Activated CD4-positive, alpha-beta memory T cell treated with anti-CD3 and anti-CD28 coated beads for 36 hours (primary cell): ENCODE measurements around the gene PSORS1C1. TPM values are rescaled to one million over a fixed set of nuclear protein-coding genes. Genes with fewer than 3 reads are reported as not detected.
"Not testable (repeated sequence)": the region's sequence is repeated elsewhere in the genome, so short reads cannot be mapped to it uniquely, and the experiment has no call there.

Experiments used
- CTCF ChIA-PET: fragments of 350-600 bp; sonication (Branson Sonifier 250); formaldehyde crosslinking; loops from one replicate; lab custom pipeline; 2021; ENCODE audit warnings: antibody characterized with exemption, inconsistent platforms; lab: Charles Lee
- POLR2A ChIA-PET: fragments of 350-600 bp; sonication (Branson Sonifier 250); formaldehyde crosslinking; loops from one replicate; lab custom pipeline; 2021; ENCODE audit warnings: antibody characterized with exemption; lab: Charles Lee
- DNase-seq: peaks from one replicate; pipeline ENCODE4 v3.0.0-alpha.2; 2020
- H3K27ac Mint-ChIP-seq: one replicate; pipeline ENCODE4 v1.8.0; 2021; ENCODE audit warnings: mixed read lengths
- H3K27me3 Mint-ChIP-seq: one replicate; pipeline ENCODE4 v1.8.0; 2021; ENCODE audit warnings: mixed read lengths
- H3K36me3 Mint-ChIP-seq: one replicate; pipeline ENCODE4 v1.8.0; 2021; ENCODE audit warnings: mixed read lengths
- H3K4me1 Mint-ChIP-seq: one replicate; pipeline ENCODE4 v1.8.0; 2021; ENCODE audit warnings: low read depth, mixed read lengths
- H3K4me3 Mint-ChIP-seq: one replicate; pipeline ENCODE4 v1.8.0; 2021; ENCODE audit warnings: mild to moderate bottlenecking, mixed read lengths
- H3K9me3 Mint-ChIP-seq: one replicate; pipeline ENCODE4 v1.8.0; 2021; ENCODE audit warnings: mixed read lengths
- intact Hi-C: fragments of 100-400 bp; cut with micrococcal nuclease; formaldehyde crosslinking; loops from one replicate; pipeline ENCODE4 v1.15.1; 2023
- total RNA-seq, 2 experiments: library from RNA; stranded (reverse); gene quantifications; one replicate each; pipeline ENCODE4 v1.2.3, GENCODE V29; 2021

Gene PSORS1C1
- total RNA-seq, 2 experiments from 2014 or later = not detected

DNA sequence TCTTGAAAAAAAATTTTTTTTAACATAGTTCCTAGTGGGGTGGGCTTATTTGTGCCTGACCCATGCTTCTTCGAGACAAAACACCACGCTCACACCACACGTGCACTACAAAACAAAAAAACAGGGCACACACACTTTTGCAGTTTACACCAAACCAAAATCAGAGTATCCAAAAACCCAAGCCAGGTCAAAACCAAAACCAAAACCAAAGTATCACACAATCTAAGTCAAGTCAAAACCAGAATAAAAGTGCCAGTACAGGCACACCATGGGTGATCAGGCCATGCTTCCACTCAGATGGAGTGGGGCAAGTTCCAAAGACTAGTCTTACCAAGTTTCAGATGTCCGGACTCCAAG, 71.1 kb downstream of the PSORS1C1 start:
- H3K9me3 Mint-ChIP-seq, H3K36me3 Mint-ChIP-seq, H3K27ac Mint-ChIP-seq, DNase-seq, H3K4me1 Mint-ChIP-seq, H3K4me3 Mint-ChIP-seq, intact Hi-C loops, H3K27me3 Mint-ChIP-seq, CTCF ChIA-PET, POLR2A ChIA-PET: not testable (repeated sequence)

DNA sequence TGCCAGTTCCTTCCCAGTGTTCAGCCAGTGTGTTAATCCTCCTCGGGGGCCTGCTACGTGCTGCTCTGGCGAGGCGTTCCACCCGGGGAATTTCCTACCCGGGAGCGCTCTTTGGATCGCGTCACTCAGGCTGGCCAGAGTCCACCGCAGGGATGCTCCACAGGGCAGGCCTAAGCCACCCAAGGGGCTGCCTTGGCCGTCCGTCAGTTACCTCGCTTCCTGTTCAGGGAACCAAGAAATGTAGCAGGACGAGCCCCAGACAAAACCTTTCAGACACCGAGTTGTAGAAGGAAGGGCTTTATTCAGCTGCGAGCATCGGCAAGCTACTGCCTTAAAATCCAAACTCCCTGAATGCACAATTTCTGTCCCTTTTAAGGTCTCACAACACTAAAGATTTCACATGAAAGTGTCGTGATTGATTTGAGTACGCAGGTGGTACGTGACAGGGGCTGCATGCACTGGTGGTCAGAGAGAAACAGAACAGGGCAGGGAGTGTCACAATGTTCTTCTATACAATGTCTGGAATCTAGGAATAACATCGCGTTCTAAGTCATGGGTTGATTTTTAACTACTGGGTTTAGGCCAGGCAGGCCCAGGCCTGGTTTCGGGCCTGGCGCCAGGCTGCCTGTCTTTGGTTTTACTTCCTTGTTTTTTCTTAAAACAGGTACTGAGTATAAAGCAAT, 71.6 kb downstream of the PSORS1C1 start:
- intact Hi-C loops = no loop called here
- CTCF ChIA-PET = no interaction called here
- Mint-ChIP-seq H3K27ac (no peak overlapping the region), H3K4me1 (peaks cover 4% of the 10 kb centered on the region), H3K27me3 (no peaks in the 10 kb centered on the region), H3K36me3 (no peaks in the 10 kb centered on the region), H3K9me3 (no peaks in the 10 kb centered on the region), H3K4me3 (no peak overlapping the region)
- POLR2A ChIA-PET = no interaction called here
- no peak for DNase-seq

DNA sequence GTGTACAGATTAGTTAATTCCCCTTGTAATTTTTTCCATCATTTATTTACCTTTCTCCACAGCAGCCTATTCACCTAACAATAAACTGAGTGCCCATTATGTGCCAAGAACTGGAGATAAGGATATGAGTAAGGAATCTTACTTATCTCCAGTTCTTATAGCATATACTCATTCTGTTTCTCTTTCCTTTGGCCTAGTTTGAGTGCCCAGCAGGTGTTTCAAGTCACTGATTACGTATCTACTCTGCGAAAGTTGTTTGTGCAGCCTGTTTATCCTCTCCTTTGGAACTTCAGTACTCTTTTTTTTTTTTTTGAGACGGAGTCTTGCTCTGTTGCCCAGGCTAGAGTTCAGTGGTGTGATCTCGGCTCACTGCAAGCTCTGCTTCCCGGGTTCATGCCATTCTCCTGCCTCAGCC, 73.2 kb downstream of the PSORS1C1 start:
- Mint-ChIP-seq H3K36me3 (no peaks in the 10 kb centered on the region), H3K9me3 (no peaks in the 10 kb centered on the region), H3K4me3 (no peak overlapping the region), H3K27ac (no peak overlapping the region), H3K27me3 (no peaks in the 10 kb centered on the region), H3K4me1 (peaks cover 4% of the 10 kb centered on the region)
- POLR2A ChIA-PET = no interaction called here
- DNase-seq = no peak
- CTCF ChIA-PET = interaction anchor here (0.6 kb wide), 1 partner anchor 1717 kb away, joined by 3 read pairs; no protein-coding TSS in a partner anchor
- intact Hi-C loops = no loop called here

DNA sequence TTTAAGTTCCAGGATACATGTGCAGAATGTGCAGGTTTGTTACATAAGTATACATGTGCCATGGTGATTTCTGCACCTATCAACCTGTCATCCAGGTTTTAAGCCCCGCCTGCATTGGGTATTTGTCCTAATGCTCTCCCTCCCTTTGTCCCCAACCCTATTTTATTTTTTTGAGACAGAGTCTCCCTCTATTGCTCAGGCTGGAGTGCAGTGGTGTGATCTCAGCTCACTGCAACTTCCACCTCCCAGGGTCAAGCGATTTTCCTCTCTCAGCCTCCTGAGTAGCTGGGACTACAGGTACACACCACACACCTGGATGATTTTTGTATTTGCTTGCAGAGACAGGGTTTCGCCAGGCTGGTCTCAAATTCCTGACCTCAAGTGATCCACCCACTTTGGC, 74.6 kb downstream of the PSORS1C1 start:
- intact Hi-C loops, DNase-seq, H3K9me3 Mint-ChIP-seq, H3K36me3 Mint-ChIP-seq, H3K27ac Mint-ChIP-seq, H3K27me3 Mint-ChIP-seq, H3K4me1 Mint-ChIP-seq, H3K4me3 Mint-ChIP-seq, POLR2A ChIA-PET, CTCF ChIA-PET: not testable (repeated sequence)

Other genes with a start within 250 kb of the PSORS1C1 start
- 1 to 10 TPM; 8.1 to 8.7 TPM for gene DDR1, start 230.3 kb upstream of the PSORS1C1 start, total RNA-seq
- gene GTF2H4, start 206.6 kb upstream of the PSORS1C1 start, total RNA-seq = 10 to 100 TPM; 35.2 to 39.2 TPM
- gene VARS2, start 200.6 kb upstream of the PSORS1C1 start, total RNA-seq = 10 to 100 TPM; 56.9 to 68.9 TPM
- gene SFTA2, start 182.6 kb upstream of the PSORS1C1 start, total RNA-seq = not detected
- gene MUCL3, start 173.8 kb upstream of the PSORS1C1 start, total RNA-seq = not detected
- not detected for gene MUC21, start 131.1 kb upstream of the PSORS1C1 start, total RNA-seq
- not detected for gene MUC22, start 104.3 kb upstream of the PSORS1C1 start, total RNA-seq
- not detected for gene C6orf15, start 2.2 kb upstream of the PSORS1C1 start, total RNA-seq
- not detected for gene CDSN, start 5.6 kb downstream of the PSORS1C1 start, total RNA-seq
- gene PSORS1C2, start 24.3 kb downstream of the PSORS1C1 start, total RNA-seq = not detected
- 10 to 100 TPM; 44.5 to 50.5 TPM for gene CCHCR1, start 43.0 kb downstream of the PSORS1C1 start, total RNA-seq
- 10 to 100 TPM; 93.0 to 93.1 TPM for gene TCF19, start 43.8 kb downstream of the PSORS1C1 start, total RNA-seq
- gene POU5F1, start 55.9 kb downstream of the PSORS1C1 start, total RNA-seq = under 1 TPM in 1 of 2 experiments, not detected in 1; 0.52 TPM
- gene HLA-C, start 157.3 kb downstream of the PSORS1C1 start, total RNA-seq = 100 to 1,000 TPM; 976 to 983 TPM
- 1,000 to 10,000 TPM; 3,016 to 3,060 TPM for gene HLA-B, start 242.4 kb downstream of the PSORS1C1 start, total RNA-seq